Activated CD8-positive, alpha-beta T cell treated with anti-CD3 and anti-CD28 coated beads for 36 hours (primary cell): ENCODE results near the gene RTF2. TPM values are rescaled to one million over a fixed set of nuclear protein-coding genes. Genes with fewer than 3 reads are reported as not detected.
"Not testable (repeated sequence)": the region's sequence is repeated elsewhere in the genome, so short reads cannot be mapped to it uniquely, and the experiment has no call there.

Experiments
- ATAC-seq: fragments of 200-7000 bp; cut with Tn5 transposase; one replicate; pipeline ENCODE4 v1.10.0; 2021; ENCODE audit warnings: mild to moderate bottlenecking, moderate library complexity
- CTCF ChIA-PET: fragments of 350-600 bp; sonication (Branson Sonifier 250); formaldehyde crosslinking; loops from one replicate; lab custom pipeline; 2021; ENCODE audit warnings: antibody characterized with exemption; lab: Charles Lee
- POLR2A ChIA-PET: fragments of 350-600 bp; sonication (Branson Sonifier 250); formaldehyde crosslinking; loops from one replicate; lab custom pipeline; 2021; ENCODE audit warnings: antibody characterized with exemption; lab: Charles Lee
- DNase-seq: peaks from one replicate; pipeline ENCODE4 v3.0.0-alpha.2; 2020
- H3K27ac Mint-ChIP-seq: one replicate; pipeline ENCODE4 v1.8.0; 2021; ENCODE audit warnings: mild to moderate bottlenecking, mixed read lengths
- H3K27me3 Mint-ChIP-seq: one replicate; pipeline ENCODE4 v1.8.0; 2021; ENCODE audit warnings: mixed read lengths
- H3K36me3 Mint-ChIP-seq: one replicate; pipeline ENCODE4 v1.8.0; 2021; ENCODE audit warnings: low read depth, mixed read lengths
- H3K4me1 Mint-ChIP-seq: one replicate; pipeline ENCODE4 v1.8.0; 2021; ENCODE audit warnings: low read depth, mixed read lengths
- H3K4me3 Mint-ChIP-seq: one replicate; pipeline ENCODE4 v1.8.0; 2021; ENCODE audit warnings: mild to moderate bottlenecking, moderate library complexity, mixed read lengths
- H3K9me3 Mint-ChIP-seq: one replicate; pipeline ENCODE4 v1.8.0; 2021; ENCODE audit warnings: mixed read lengths
- CTCF ChIP-seq: fragments of 200-600 bp; IDR thresholded peaks from one replicate; pipeline ENCODE4 v1.8.0; 2022; ENCODE audit warnings: antibody characterized with exemption, mild to moderate bottlenecking
- intact Hi-C: fragments of 100-400 bp; cut with micrococcal nuclease; formaldehyde crosslinking; loops from one replicate; pipeline ENCODE4 v1.10.0; 2022
- total RNA-seq, 2 experiments: library from RNA; stranded (reverse); gene quantifications; one replicate each; pipeline ENCODE4 v1.2.3, GENCODE V29; 2021

Gene RTF2
- total RNA-seq, 2 experiments from 2014 or later, result 72.0 to 76.7 TPM

GRCh38 chr20:56542489-56543030 is 74.1 kb downstream of the RTF2 start:
- Mint-ChIP-seq H3K36me3 (no peaks in the 10 kb centered on the region), H3K4me3 (no peak overlapping the region), H3K9me3 (no peaks in the 10 kb centered on the region), H3K27me3 (no peaks in the 10 kb centered on the region), H3K27ac (no peak overlapping the region), H3K4me1 (no peaks in the 10 kb centered on the region)
- ATAC-seq (no peak), DNase-seq (no peak)
- TF ChIP-seq CTCF, result no peak
- CTCF ChIA-PET, result no interaction called here
- POLR2A ChIA-PET, result no interaction called here
- intact Hi-C loops, result no loop called here

DNA sequence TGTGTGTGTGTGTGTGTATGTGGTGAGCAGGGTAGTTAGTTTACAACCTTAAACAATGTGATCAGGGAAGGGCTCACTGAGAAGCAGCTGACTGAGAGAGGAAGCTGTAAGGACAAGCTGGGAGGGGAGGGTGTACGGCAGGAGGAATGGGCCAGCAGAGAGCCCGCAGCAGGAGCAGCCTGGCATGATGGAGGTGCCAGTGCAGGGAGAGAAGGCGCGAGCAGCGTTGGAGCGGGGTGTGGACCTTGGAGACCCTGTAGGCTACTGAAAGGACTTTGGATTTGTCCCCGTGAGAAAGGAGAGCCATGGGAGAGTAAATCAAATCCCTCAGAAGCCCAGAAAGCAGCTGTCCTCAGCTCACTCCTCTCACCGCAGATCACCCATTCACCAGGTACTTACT is 83.1 kb downstream of the RTF2 start:
- intact Hi-C loops, result loop anchor here (10.0 kb wide), 1 partner anchor 443 kb away; no protein-coding TSS in a partner anchor
- ATAC-seq (no peak), DNase-seq (no peak)
- TF ChIP-seq CTCF, result no peak
- ChIA-PET POLR2A (no interaction called here), CTCF (interaction anchor here (0.9 to 2.8 kb wide), 14 partner anchors 11 to 795 kb away, joined by 3 to 12 read pairs (median 6); no protein-coding TSS in a partner anchor)
- Mint-ChIP-seq H3K9me3 (no peaks in the 10 kb centered on the region), H3K27me3 (no peaks in the 10 kb centered on the region), H3K27ac (no peak overlapping the region), H3K36me3 (no peaks in the 10 kb centered on the region), H3K4me1 (peaks cover 8% of the 10 kb centered on the region), H3K4me3 (no peak overlapping the region)

- no peak for DNase-seq
- no peak overlapping the region for H3K4me3 Mint-ChIP-seq
- no peaks in the 10 kb centered on the region for H3K27me3 Mint-ChIP-seq
- no peak for TF ChIP-seq CTCF
- no peak for ATAC-seq
- no peaks in the 10 kb centered on the region for H3K9me3 Mint-ChIP-seq
- H3K27ac Mint-ChIP-seq, result no peak overlapping the region
- ChIA-PET CTCF (no interaction called here), POLR2A (no interaction called here)
- intact Hi-C loops, result loop anchor here (10.0 kb wide), 1 partner anchor 442 kb away; no protein-coding TSS in a partner anchor
- peaks cover 8% of the 10 kb centered on the region for H3K4me1 Mint-ChIP-seq
- no peaks in the 10 kb centered on the region for H3K36me3 Mint-ChIP-seq
Measured at GRCh38 chr20:56552911-56553629, 84.6 kb downstream of the RTF2 start.

DNA sequence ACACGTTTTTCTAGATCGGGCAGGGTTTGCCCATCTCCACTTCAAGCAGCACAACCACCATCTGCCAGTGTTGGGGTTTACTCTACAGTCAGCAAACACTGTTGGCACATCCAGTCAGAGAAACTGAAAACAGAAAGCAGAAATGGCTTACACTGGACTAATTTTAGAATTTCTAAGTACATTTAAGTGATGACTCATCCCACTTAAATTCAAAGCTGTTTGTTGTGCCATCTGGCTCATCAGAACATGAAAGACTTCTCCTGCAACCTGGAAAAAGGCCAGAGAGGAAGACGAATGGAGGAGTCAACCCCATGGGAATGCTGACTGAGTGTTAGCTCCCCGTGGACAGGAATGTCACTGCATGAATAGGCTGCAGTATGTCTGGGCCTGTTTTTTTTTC is 86.4 kb downstream of the RTF2 start:
- Mint-ChIP-seq H3K9me3 (no peaks in the 10 kb centered on the region), H3K27ac (no peak overlapping the region), H3K4me3 (no peak overlapping the region), H3K27me3 (peaks cover 5% of the 10 kb centered on the region), H3K4me1 (peaks cover 8% of the 10 kb centered on the region), H3K36me3 (no peaks in the 10 kb centered on the region)
- ATAC-seq (peak; percentile 74), DNase-seq (peak; percentile 15)
- no peak for TF ChIP-seq CTCF
- intact Hi-C loops, result loop anchor here (10.0 kb wide), 1 partner anchor 440 kb away; no protein-coding TSS in a partner anchor
- CTCF ChIA-PET, result interaction anchor here (0.7 kb wide), 1 partner anchor 780 kb away, joined by 3 read pairs; no protein-coding TSS in a partner anchor
- POLR2A ChIA-PET, result no interaction called here

GRCh38 chr20:56558968-56559367 is 90.5 kb downstream of the RTF2 start:
- no peak for TF ChIP-seq CTCF
- Mint-ChIP-seq H3K4me1 (peaks cover 8% of the 10 kb centered on the region), H3K27ac (no peak overlapping the region), H3K36me3 (no peaks in the 10 kb centered on the region), H3K9me3 (no peaks in the 10 kb centered on the region), H3K27me3 (peaks cover 5% of the 10 kb centered on the region), H3K4me3 (no peak overlapping the region)
- intact Hi-C loops, result loop anchor here (10.0 kb wide), 1 partner anchor 436 kb away; no protein-coding TSS in a partner anchor
- ChIA-PET CTCF (no interaction called here), POLR2A (no interaction called here)
- DNase-seq (no peak), ATAC-seq (no peak)

DNA sequence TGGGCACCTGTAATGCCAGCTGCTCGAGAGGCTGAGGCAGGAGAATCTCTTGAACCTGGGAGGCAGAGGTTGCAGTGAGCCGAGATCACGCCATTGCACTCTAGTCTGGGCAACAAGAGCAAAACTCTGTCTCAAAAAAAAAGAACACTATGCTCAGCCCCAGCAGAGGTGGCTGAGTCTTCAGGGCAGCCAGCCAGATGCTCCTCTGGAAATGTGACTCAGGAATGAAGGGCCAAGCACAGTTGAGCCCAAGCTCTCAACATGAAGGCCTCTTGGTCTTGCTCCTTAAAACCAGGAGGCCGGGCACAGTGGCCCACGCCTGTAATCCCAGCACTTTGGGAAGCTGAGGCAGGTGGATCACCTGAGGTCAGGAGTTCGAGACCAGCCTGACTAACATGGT is 96.1 kb downstream of the RTF2 start:
- CTCF ChIA-PET, result interaction anchor here (2.3 kb wide), 1 partner anchor 14 kb away, joined by 6 read pairs; no protein-coding TSS in a partner anchor
- H3K27ac Mint-ChIP-seq, DNase-seq, ATAC-seq, intact Hi-C loops, POLR2A ChIA-PET, H3K4me1 Mint-ChIP-seq, H3K9me3 Mint-ChIP-seq, H3K4me3 Mint-ChIP-seq, H3K36me3 Mint-ChIP-seq, H3K27me3 Mint-ChIP-seq: not testable (repeated sequence)
